Neural cell (in vitro differentiated cells): ENCODE data around the gene CALY. TPM values are rescaled to one million over a fixed set of nuclear protein-coding genes. Genes with fewer than 3 reads are reported as not detected.

Experiments used
- H2AFZ ChIP-seq: fragments of 200-600, 300-800 bp; sonication (generic), shearing (Covaris generic); 2 replicates; pipeline ENCODE4 v1.6.0; 2014; ENCODE audit warnings: low read depth, mild to moderate bottlenecking, antibody characterized with exemption, low read length, moderate library complexity
- H3F3A ChIP-seq: fragments of 200-600 bp; shearing (Covaris generic); 2 replicates; pipeline ENCODE4 v1.6.1; 2016; ENCODE audit warnings: mild to moderate bottlenecking, moderate library complexity, mixed read lengths, antibody characterized with exemption, low read length; ENCODE audit not compliant: insufficient read depth, poor library complexity, severe bottlenecking
- H3K27ac ChIP-seq: fragments of 200-600, 300-800 bp; sonication (generic), shearing (Covaris generic); 2 replicates; pipeline ENCODE4 v1.5.1; 2014; ENCODE audit warnings: mild to moderate bottlenecking, low read length, moderate library complexity
- H3K27me3 ChIP-seq: fragments of 300-800, 200-600 bp; sonication (generic), shearing (Covaris generic); 2 replicates; pipeline ENCODE4 v1.6.0; 2014; ENCODE audit warnings: mild to moderate bottlenecking, low read depth, low read length, moderate library complexity; ENCODE audit not compliant: insufficient read depth
- H3K36me3 ChIP-seq: fragments of 300-800, 200-600 bp; sonication (generic), shearing (Covaris generic); 2 replicates; pipeline ENCODE4 v1.5.1; 2014; ENCODE audit warnings: mild to moderate bottlenecking, antibody characterized with exemption, low read length, moderate library complexity; ENCODE audit not compliant: insufficient read depth
- H3K4me2 ChIP-seq: fragments of 300-800, 200-600 bp; sonication (generic), shearing (Covaris generic); 2 replicates; pipeline ENCODE4 v1.6.0; 2014; ENCODE audit warnings: mild to moderate bottlenecking, low read length
- H3K4me3 ChIP-seq: fragments of 300-800, 200-600 bp; sonication (generic), shearing (Covaris generic); 2 replicates; pipeline ENCODE4 v1.5.1; 2014; ENCODE audit warnings: mild to moderate bottlenecking, low read length, moderate library complexity
- H3K79me2 ChIP-seq: fragments of 200-600 bp; shearing (Covaris generic); replicated peaks from 2 replicates; pipeline ENCODE4 v1.6.0; 2014; ENCODE audit warnings: mild to moderate bottlenecking, low read length, moderate library complexity; ENCODE audit not compliant: insufficient read depth
- H3K9ac ChIP-seq: fragments of 300-800, 200-600 bp; sonication (generic), shearing (Covaris generic); 2 replicates; pipeline ENCODE4 v1.6.1; 2016; ENCODE audit warnings: mild to moderate bottlenecking, low read length, mixed read lengths
- H3K9me2 ChIP-seq: fragments of 200-600 bp; shearing (Covaris generic); 2 replicates; pipeline ENCODE4 v1.6.1; 2016; ENCODE audit warnings: mild to moderate bottlenecking, low read length, mixed read lengths; ENCODE audit not compliant: insufficient read depth
- H3K9me3 ChIP-seq: fragments of 200-600, 300-800 bp; sonication (generic), shearing (Covaris generic); 2 replicates; pipeline ENCODE4 v1.6.1; 2016; ENCODE audit warnings: mild to moderate bottlenecking, mixed run types, low read length, moderate library complexity, mixed read lengths
- H4K20me1 ChIP-seq: fragments of 200-600 bp; shearing (Covaris generic); 2 replicates; pipeline ENCODE4 v1.6.1; 2016; ENCODE audit warnings: mild to moderate bottlenecking, mixed run types; ENCODE audit not compliant: insufficient read depth
- EP300 ChIP-seq: fragments of 450-650 bp; conservative IDR thresholded peaks from 2 replicates; pipeline ENCODE4 v1.6.1; 2014; ENCODE audit warnings: antibody characterized with exemption, mild to moderate bottlenecking, moderate library complexity; ENCODE audit not compliant: poor library complexity, severe bottlenecking
- EZH2 ChIP-seq: fragments of 200-600, 300-800 bp; shearing (Covaris generic), sonication (generic); IDR thresholded peaks from 2 replicates; pipeline ENCODE4 v1.6.1; 2014; ENCODE audit warnings: antibody characterized with exemption, low read length, borderline replicate concordance, mild to moderate bottlenecking; ENCODE audit not compliant: insufficient read depth, poor library complexity, severe bottlenecking
- MXI1 ChIP-seq: fragments of 450-650 bp; conservative IDR thresholded peaks from 2 replicates; pipeline ENCODE4 v1.6.1; 2014; ENCODE audit warnings: antibody characterized with exemption, mild to moderate bottlenecking; ENCODE audit not compliant: poor library complexity, severe bottlenecking
- POLR2AphosphoS5 ChIP-seq: IDR thresholded peaks from 2 replicates; pipeline ENCODE4 v1.6.1; 2012
- RAD21 ChIP-seq: fragments of 450-650 bp; conservative IDR thresholded peaks from 2 replicates; pipeline ENCODE4 v1.6.1; 2014; ENCODE audit warnings: antibody characterized with exemption, mild to moderate bottlenecking, moderate library complexity
- REST ChIP-seq: IDR thresholded peaks from 2 replicates; pipeline ENCODE4 v1.6.1; 2012; ENCODE audit warnings: borderline replicate concordance
- SMC3 ChIP-seq: fragments of 450-650 bp; conservative IDR thresholded peaks from 2 replicates; pipeline ENCODE4 v1.6.1; 2014; ENCODE audit warnings: antibody characterized with exemption, mild to moderate bottlenecking, moderate library complexity; ENCODE audit not compliant: poor library complexity
- TAF1 ChIP-seq: IDR thresholded peaks from 2 replicates; pipeline ENCODE4 v1.6.1; 2012; ENCODE audit warnings: low read depth
- polyA plus RNA-seq: library from polyadenylated mRNA; depleted of rRNA; stranded (reverse); fragments of >200 nt; gene quantifications from 2 replicates; pipeline ENCODE4 v1.2.3, GENCODE V29; 2014
- TF ChIP-seq, protein P1 (sequence below): fragments of 450-650 bp; IDR thresholded peaks from 2 replicates; pipeline ENCODE4 v1.5.1; 2014; ENCODE audit warnings: antibody characterized with exemption, mild to moderate bottlenecking, moderate library complexity; ENCODE audit not compliant: poor library complexity, severe bottlenecking

Gene CALY
- polyA plus RNA-seq, 1 donor from 2014 or later: 3.7 TPM

- H4K20me1 ChIP-seq: no peaks in the 10 kb centered on the region
- H3K27ac ChIP-seq: no peak overlapping the region
- TF ChIP-seq, protein P1, sequence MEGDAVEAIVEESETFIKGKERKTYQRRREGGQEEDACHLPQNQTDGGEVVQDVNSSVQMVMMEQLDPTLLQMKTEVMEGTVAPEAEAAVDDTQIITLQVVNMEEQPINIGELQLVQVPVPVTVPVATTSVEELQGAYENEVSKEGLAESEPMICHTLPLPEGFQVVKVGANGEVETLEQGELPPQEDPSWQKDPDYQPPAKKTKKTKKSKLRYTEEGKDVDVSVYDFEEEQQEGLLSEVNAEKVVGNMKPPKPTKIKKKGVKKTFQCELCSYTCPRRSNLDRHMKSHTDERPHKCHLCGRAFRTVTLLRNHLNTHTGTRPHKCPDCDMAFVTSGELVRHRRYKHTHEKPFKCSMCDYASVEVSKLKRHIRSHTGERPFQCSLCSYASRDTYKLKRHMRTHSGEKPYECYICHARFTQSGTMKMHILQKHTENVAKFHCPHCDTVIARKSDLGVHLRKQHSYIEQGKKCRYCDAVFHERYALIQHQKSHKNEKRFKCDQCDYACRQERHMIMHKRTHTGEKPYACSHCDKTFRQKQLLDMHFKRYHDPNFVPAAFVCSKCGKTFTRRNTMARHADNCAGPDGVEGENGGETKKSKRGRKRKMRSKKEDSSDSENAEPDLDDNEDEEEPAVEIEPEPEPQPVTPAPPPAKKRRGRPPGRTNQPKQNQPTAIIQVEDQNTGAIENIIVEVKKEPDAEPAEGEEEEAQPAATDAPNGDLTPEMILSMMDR: no peak
- TF ChIP-seq EZH2 (no peak), REST (no peak), SMC3 (no peak), TAF1 (no peak), POLR2AphosphoS5 (no peak), MXI1 (no peak), EP300 (no peak), RAD21 (no peak)
- H3K9me2 ChIP-seq: no peaks in the 10 kb centered on the region
- no peak overlapping the region for H3K4me3 ChIP-seq
- no peaks in the 10 kb centered on the region for H3K9me3 ChIP-seq
- no peaks in the 10 kb centered on the region for H3K27me3 ChIP-seq
- H3K79me2 ChIP-seq: no peaks in the 10 kb centered on the region
- H3K9ac ChIP-seq: no peak overlapping the region
- no peaks in the 10 kb centered on the region for H3K36me3 ChIP-seq
- H2AFZ ChIP-seq: no peak overlapping the region
- no peaks in the 10 kb centered on the region for H3F3A ChIP-seq
- no peak overlapping the region for H3K4me2 ChIP-seq
Measured at GRCh38 chr10:133282846-133283390, 53.8 kb downstream of the CALY start.

DNA sequence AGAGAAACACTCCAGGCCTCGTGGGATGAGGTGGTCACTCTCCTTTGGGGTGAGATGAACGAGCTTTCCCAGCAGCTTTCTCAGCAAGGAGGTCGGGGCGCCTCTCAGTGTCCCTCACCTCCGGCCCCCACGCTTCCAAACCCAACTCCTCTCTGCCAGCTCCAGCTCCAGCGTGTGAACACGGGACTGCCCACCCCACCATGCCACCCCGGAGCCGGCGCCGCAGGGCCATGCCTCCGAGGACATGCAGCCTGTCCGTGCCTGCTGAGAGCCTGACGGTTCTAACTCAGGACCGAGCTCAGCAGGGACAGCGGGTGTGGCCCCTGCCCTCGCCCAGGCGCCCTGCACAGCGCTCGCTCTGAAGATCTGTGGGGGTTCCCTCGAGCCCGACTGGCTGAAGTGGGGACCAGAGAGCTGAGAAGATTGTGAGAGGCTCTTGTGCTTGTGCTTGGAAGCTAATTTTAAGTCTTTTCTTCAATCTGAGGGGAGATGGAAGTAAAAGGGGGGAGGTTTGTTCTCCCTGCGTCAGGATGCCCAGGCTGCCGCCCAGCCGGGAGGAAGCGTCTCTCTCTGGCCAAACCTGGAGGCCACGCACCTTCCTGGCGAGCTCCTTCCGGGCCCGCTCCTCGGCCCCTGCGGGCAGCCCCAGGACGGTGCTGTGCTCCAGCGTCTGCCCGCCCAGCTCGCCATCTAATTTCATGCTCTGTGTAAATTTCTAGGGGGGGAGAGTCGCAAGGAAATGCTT is 54.9 kb downstream of the CALY start:
- Histone ChIP-seq H3K36me3 (no peaks in the 10 kb centered on the region), H3K4me2 (no peak overlapping the region), H2AFZ (no peak overlapping the region), H3K27me3 (peaks cover 3% of the 10 kb centered on the region), H3K4me3 (no peak overlapping the region), H3K27ac (no peak overlapping the region), H3K79me2 (no peaks in the 10 kb centered on the region), H3K9me3 (no peaks in the 10 kb centered on the region), H3K9ac (no peak overlapping the region), H4K20me1 (no peaks in the 10 kb centered on the region), H3F3A (no peaks in the 10 kb centered on the region), H3K9me2 (no peaks in the 10 kb centered on the region)
- no peak for TF ChIP-seq TAF1
- TF ChIP-seq EP300: no peak
- no peak for TF ChIP-seq POLR2AphosphoS5
- TF ChIP-seq REST: no peak
- TF ChIP-seq, protein P1: no peak
- no peak for TF ChIP-seq MXI1
- no peak for TF ChIP-seq SMC3
- TF ChIP-seq RAD21: no peak
- no peak for TF ChIP-seq EZH2
